ENCODE measurements around the gene SASH3. TPM values are rescaled to one million over a fixed set of nuclear protein-coding genes. Genes with fewer than 3 reads are reported as not detected.

The SASH3 gene
- total RNA-seq = not detected in 2 replicates

GRCh38 chrX:129779747-129780146, at the start of gene SASH3:
Gene SASH3 (plus strand): TSS chrX:129779949. CDS start chrX:129780098, 149 bp downstream.

GRCh38 chrX:129738466-129739308, 41.1 kb upstream of the SASH3 start, which contains the start of gene XPNPEP2:
Gene XPNPEP2 (plus strand): TSS chrX:129738979. CDS start chrX:129739214, 235 bp downstream.

DNA sequence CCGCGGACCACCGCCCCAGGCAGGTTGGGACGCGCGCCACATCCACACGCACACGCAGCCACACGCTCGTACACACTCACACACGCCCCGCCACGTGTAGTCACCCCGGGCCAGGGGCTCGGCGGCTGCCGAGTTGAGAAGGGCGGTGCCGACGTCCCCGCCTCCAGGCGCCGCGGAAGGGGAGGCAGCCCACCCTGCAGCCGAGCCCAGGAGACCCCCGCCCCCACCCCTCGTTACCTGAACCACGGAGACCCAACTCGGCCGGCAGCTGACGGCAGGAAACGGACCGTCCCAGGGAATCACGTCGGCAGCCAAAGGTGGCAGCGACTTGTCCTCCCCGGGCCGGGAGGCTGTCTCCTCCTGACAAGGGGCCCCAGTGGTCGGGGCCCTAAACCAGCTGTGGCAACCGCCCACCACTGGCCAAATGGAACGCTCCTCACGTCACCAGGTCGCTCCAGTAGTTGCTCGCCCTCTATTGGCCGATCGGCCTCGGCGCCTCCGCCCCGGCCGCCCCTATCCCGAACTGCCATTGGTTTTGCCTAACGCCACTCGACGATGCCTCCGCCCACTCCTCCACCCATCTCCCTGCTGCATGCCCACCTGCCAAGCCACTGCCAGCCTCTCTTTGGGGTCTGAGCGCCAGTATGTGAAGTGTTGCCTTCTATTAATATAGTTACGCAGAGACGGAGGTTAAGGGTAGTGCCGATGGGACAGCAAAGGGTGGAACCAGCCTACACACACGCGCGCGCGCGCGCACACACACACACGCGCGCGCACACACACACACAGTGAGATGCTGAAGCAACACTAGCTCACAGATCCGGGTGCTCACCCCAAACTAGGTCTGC, 63.9 kb downstream of the SASH3 start, which contains the start of gene ZDHHC9:
Gene ZDHHC9 (minus strand): TSS at position 428 of the 848 bp plus-strand sequence. CDS start 1,941 bp downstream, outside the sequence.

Other genes with a start within 250 kb of the SASH3 start
- gene OCRL, start 239.7 kb upstream of the SASH3 start, total RNA-seq = 7.9 and 9.1 TPM in 2 replicates
- gene APLN, start 125.0 kb upstream of the SASH3 start, total RNA-seq = 0.30 and 0.34 TPM in 2 replicates
- 0.59 and 1.5 TPM in 2 replicates for gene XPNPEP2, start 41.0 kb upstream of the SASH3 start, total RNA-seq
- 18.7 and 19.7 TPM in 2 replicates for gene ZDHHC9, start 63.9 kb downstream of the SASH3 start, total RNA-seq
- 10.1 and 14.0 TPM in 2 replicates for gene UTP14A, start 126.2 kb downstream of the SASH3 start, total RNA-seq
- 1.9 and 2.5 TPM in 2 replicates for gene BCORL1, start 202.7 kb downstream of the SASH3 start, total RNA-seq

Data from bronchus fibroblast of lung (primary cell).